ENCODE data around the gene JMJD4. TPM values are rescaled to one million over a fixed set of nuclear protein-coding genes. Genes with fewer than 3 reads are reported as not detected.

JMJD4 gene
- total RNA-seq, 1 experiment from 2014 or later: 24.4 TPM

DNA sequence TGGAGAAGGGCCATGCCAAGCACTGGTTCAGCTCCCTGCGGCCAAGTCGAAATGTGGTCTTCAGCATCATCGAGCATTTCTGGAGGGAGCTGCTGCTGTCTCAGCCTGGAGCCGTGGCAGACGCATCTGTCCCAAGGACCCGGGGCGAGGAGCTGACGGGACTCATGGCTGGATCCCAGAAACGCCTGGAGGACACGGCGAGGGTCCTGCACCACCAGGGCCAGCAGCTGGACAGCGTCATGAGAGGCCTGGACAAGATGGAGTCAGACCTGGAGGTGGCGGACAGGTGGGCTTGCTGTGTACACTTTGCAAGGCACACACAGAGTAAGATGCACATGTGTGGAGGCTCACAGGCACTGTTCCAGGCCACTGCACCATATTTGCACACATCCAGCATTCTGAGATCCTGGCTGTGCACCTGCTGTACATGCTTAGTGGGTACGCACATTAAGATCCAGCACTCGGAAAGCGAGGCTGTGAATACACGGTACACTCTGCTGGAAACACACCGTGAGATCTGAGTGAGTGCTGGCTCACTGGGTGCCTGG is 12.9 kb upstream of the JMJD4 start:
- H2AK5ac ChIP-seq (ENCODE audit: insufficient read length, low read length): no peak overlapping the region
- H4K5ac ChIP-seq (ENCODE audit: insufficient read length, low read depth, low read length): no peak overlapping the region
- Mint-ChIP-seq H3K27ac (no peak overlapping the region), H3K36me3 (ENCODE audit: insufficient read depth in 1 of 3, low read depth in 3 of 3) (peaks cover 7 to 29% (median 23%) of the 10 kb centered on the region in 3 experiments), H3K4me3 (no peak overlapping the region; a peak in 1 of 5 replicates), H3K4me1 (no peaks in the 10 kb centered on the region), H3K9me3 (no peaks in the 10 kb centered on the region), H3K27me3 (ENCODE audit: low read depth) (no peaks in the 10 kb centered on the region)
- H3K18ac ChIP-seq (ENCODE audit: insufficient read length, low read depth, low read length): no peak overlapping the region
- no peak overlapping the region for H4K8ac ChIP-seq (replicated peaks; ENCODE audit: insufficient read length, low read depth, low read length)
- H4K20me1 ChIP-seq (ENCODE audit: control insufficient read depth, insufficient read depth, insufficient read length): no peaks in the 10 kb centered on the region
- H2BK20ac ChIP-seq (ENCODE audit: low read depth, low read length, poor library complexity, severe bottlenecking): no peak overlapping the region
- H3K14ac ChIP-seq (ENCODE audit: insufficient read depth, low read length): no peak overlapping the region
- no peak overlapping the region for H4K91ac ChIP-seq (ENCODE audit: insufficient read length, low read depth, low read length)
- H3K27me3 ChIP-seq (ENCODE audit: insufficient read depth, low read length): no peaks in the 10 kb centered on the region
- no peaks in the 10 kb centered on the region for H3K4me1 ChIP-seq (ENCODE audit: insufficient read depth, low read length)
- H3K23ac ChIP-seq (ENCODE audit: insufficient read length, low read depth, low read length): no peak overlapping the region
- H3K27ac ChIP-seq (ENCODE audit: insufficient read length, low read depth, low read length): no peak overlapping the region
- no peaks in the 10 kb centered on the region for H3K23me2 ChIP-seq (ENCODE audit: insufficient read length, low read depth, low read length, poor library complexity, severe bottlenecking)
- DNase-seq: no peak
- TF ChIP-seq, protein P1, sequence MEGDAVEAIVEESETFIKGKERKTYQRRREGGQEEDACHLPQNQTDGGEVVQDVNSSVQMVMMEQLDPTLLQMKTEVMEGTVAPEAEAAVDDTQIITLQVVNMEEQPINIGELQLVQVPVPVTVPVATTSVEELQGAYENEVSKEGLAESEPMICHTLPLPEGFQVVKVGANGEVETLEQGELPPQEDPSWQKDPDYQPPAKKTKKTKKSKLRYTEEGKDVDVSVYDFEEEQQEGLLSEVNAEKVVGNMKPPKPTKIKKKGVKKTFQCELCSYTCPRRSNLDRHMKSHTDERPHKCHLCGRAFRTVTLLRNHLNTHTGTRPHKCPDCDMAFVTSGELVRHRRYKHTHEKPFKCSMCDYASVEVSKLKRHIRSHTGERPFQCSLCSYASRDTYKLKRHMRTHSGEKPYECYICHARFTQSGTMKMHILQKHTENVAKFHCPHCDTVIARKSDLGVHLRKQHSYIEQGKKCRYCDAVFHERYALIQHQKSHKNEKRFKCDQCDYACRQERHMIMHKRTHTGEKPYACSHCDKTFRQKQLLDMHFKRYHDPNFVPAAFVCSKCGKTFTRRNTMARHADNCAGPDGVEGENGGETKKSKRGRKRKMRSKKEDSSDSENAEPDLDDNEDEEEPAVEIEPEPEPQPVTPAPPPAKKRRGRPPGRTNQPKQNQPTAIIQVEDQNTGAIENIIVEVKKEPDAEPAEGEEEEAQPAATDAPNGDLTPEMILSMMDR (conservative IDR thresholded peaks at IDR 0.05): no peak
- H2BK12ac ChIP-seq (ENCODE audit: insufficient read length, low read depth, low read length): no peak overlapping the region
- no peak overlapping the region for H3T11ph ChIP-seq (ENCODE audit: low read length)
- no peak overlapping the region for H2BK15ac ChIP-seq (ENCODE audit: low read depth, low read length)
- no peak overlapping the region for H3K4ac ChIP-seq (ENCODE audit: low read depth, low read length)
- no peak overlapping the region for H2AFZ ChIP-seq (ENCODE audit: low read length)
- H3K9me3 ChIP-seq (ENCODE audit: control insufficient read depth, low read depth, low read length): no peaks in the 10 kb centered on the region
- H3K4me2 ChIP-seq (ENCODE audit: insufficient read depth, insufficient read length, low read length): no peak overlapping the region
- no peak overlapping the region for H2BK120ac ChIP-seq (ENCODE audit: low read depth, low read length, poor library complexity, severe bottlenecking)
- peaks cover 2% of the 10 kb centered on the region for H3K79me1 ChIP-seq (ENCODE audit: insufficient read depth, low read depth, low read length, poor library complexity, severe bottlenecking)
- H3K79me2 ChIP-seq (ENCODE audit: insufficient read depth, low read length): peaks cover 1% of the 10 kb centered on the region; the same call in 1 of the 2 replicates
- H3K9ac ChIP-seq (ENCODE audit: extremely low read depth, insufficient read length, low read length): no peak overlapping the region
- no peak overlapping the region for H3K56ac ChIP-seq (ENCODE audit: insufficient read length, low read depth, low read length)
- no CpG with 5 or more reads among the region's 18 CpGs for WGBS (ENCODE audit: extremely low coverage, insufficient read length, low lambda C conversion rate)
- no peak overlapping the region for H2BK5ac ChIP-seq (ENCODE audit: insufficient read length, low read length)

All from H9 (cell line).